K562 (cell line): Measurements from ENCODE around the gene ENKUR. TPM values are rescaled to one million over a fixed set of nuclear protein-coding genes. Genes with fewer than 3 reads are reported as not detected.

Experiments
- ATAC-seq: fragments of 200-7000 bp; cut with Tn5 transposase; 3 replicates; pipeline ENCODE4 v1.9.1; 2020; ENCODE audit warnings: moderate library complexity
- BruUV-seq: library from RNA; stranded (reverse); fragments of 400-500 nt; replicated peaks from 2 replicates; lab custom pipeline; 2021; lab: Mats Ljungman, UMichigan
- CTCF ChIA-PET: fragments of 300-600 bp; formaldehyde crosslinking; extraction: SDS; loops from one replicate; lab custom pipeline; 2021; ENCODE audit warnings: low intra/inter-chr PET ratio; lab: Yijun Ruan, JAX
- POLR2A ChIA-PET: fragments of 300-600, 350-650 bp; sonication (Branson Sonifier 250); formaldehyde crosslinking; extraction: SDS; loops from one replicate; lab custom pipeline; 2021; ENCODE audit warnings: antibody characterized with exemption, inconsistent platforms; lab: Yijun Ruan, JAX
- DNase-seq, 4 experiments: peaks; one replicate each; pipeline versions ENCODE4 v3.0.0 to v3.0.0-alpha.2; 2011 to 2018; ENCODE audit warnings: low spot score in 3 of 4, mixed read lengths in 3 of 4; ENCODE audit errors: extremely low read depth in 1 of 4
- FAIRE-seq: peaks from 2 replicates; lab custom pipeline; 2011; peaks lifted over from hg19 to GRCh38; lab: Jason Lieb, UNC
- H2AFZ ChIP-seq: 2 replicates; pipeline ENCODE4 v1.6.0; 2011; ENCODE audit warnings: low read depth, low read length, control low read depth, inconsistent platforms
- H3K27ac ChIP-seq: fragments of 200-600 bp; 3 replicates; pipeline ENCODE4 v1.8.0; 2011; ENCODE audit warnings: low read depth, mild to moderate bottlenecking, control low read depth, inconsistent platforms, low read length, moderate library complexity, mixed read lengths; ENCODE audit errors: extremely low read depth
- H3K27me3 ChIP-seq, 2 experiments: fragments of 300-600 bp in 1 of 2; 2 replicates in 1 of 2; 3 replicates in 1 of 2; pipeline versions ENCODE4 v1.6.0 to v1.8.0; 2011; ENCODE audit warnings: inconsistent platforms in 2 of 2, low read length in 2 of 2, mild to moderate bottlenecking in 1 of 2, mixed read lengths in 1 of 2, moderate library complexity in 1 of 2; ENCODE audit not compliant: control insufficient read depth in 2 of 2, insufficient read depth in 2 of 2
- H3K36me3 ChIP-seq: fragments of 300-600 bp; 3 replicates; pipeline ENCODE4 v1.8.0; 2011; ENCODE audit warnings: mild to moderate bottlenecking, low read length, inconsistent platforms; ENCODE audit not compliant: control insufficient read depth, insufficient read depth
- H3K4me1 ChIP-seq, 2 experiments: fragments of 200-600 bp in 1 of 2; replicated peaks in 1 of 2; 2 replicates in 1 of 2; 3 replicates in 1 of 2; pipeline versions ENCODE4 v1.5.1 to v1.8.0; 2011; ENCODE audit warnings: inconsistent platforms in 2 of 2, low read length in 2 of 2, mild to moderate bottlenecking in 1 of 2, mixed read lengths in 1 of 2, moderate library complexity in 1 of 2; ENCODE audit not compliant: control insufficient read depth in 2 of 2, insufficient read depth in 2 of 2
- H3K4me2 ChIP-seq: 2 replicates; pipeline ENCODE4 v1.6.1; 2011; ENCODE audit warnings: low read length, control low read depth, inconsistent platforms, mixed read lengths; ENCODE audit not compliant: insufficient read depth
- H3K4me3 ChIP-seq: fragments of 200-600 bp; sonication (generic), shearing (Covaris generic); 2 replicates; pipeline ENCODE4 v1.5.1; 2016; ENCODE audit warnings: control low read depth, inconsistent platforms
- H3K79me2 ChIP-seq: fragments of 200-600 bp; 3 replicates; pipeline ENCODE4 v1.8.0; 2011; ENCODE audit warnings: low read length, inconsistent platforms; ENCODE audit not compliant: control insufficient read depth, insufficient read depth
- H3K9ac ChIP-seq, 2 experiments: 2 replicates each; pipeline versions ENCODE4 v1.6.0 to v1.6.1; 2011; ENCODE audit warnings: low read depth in 2 of 2, low read length in 2 of 2, control low read depth in 1 of 2, inconsistent platforms in 1 of 2, mild to moderate bottlenecking in 1 of 2, mixed read lengths in 1 of 2; ENCODE audit not compliant: insufficient read depth in 1 of 2
- H3K9me1 ChIP-seq: one replicate; pipeline ENCODE4 v1.6.0; 2011; ENCODE audit warnings: inconsistent platforms, mild to moderate bottlenecking, low read length, moderate library complexity; ENCODE audit not compliant: control insufficient read depth, insufficient read depth
- H3K9me3 ChIP-seq: replicated peaks from 2 replicates; pipeline ENCODE4 v1.5.1; 2011; ENCODE audit warnings: low read depth, low read length, inconsistent platforms; ENCODE audit not compliant: control insufficient read depth, insufficient read depth
- H4K20me1 ChIP-seq: replicated peaks from 2 replicates; pipeline ENCODE4 v1.6.1; 2011; ENCODE audit warnings: low read length, inconsistent platforms, mixed read lengths; ENCODE audit not compliant: control insufficient read depth, insufficient read depth
- FOXJ3 ChIP-seq: sonication (generic); formaldehyde crosslinking; IDR thresholded peaks from 2 replicates; pipeline ENCODE4 v1.4.0; 2020; ENCODE audit warnings: mild to moderate bottlenecking, missing genetic modification reagents
- GTF2E2 ChIP-seq: fragments of 200-800 bp; sonication (Bioruptor generic); IDR thresholded peaks from 2 replicates; pipeline ENCODE4 v1.6.1; 2016; ENCODE audit warnings: missing genetic modification characterization, missing compliant biosample characterization
- WGBS: fragments of 100-300 bp; shearing (Covaris generic); methylation state at CpG from one replicate; pipeline ENCODE4 v1.1.6; 2016; ENCODE audit warnings: low coverage, mixed read lengths; ENCODE audit not compliant: insufficient coverage; ENCODE audit errors: missing lambda C conversion rate; 5-methylcytosine and 5-hydroxymethylcytosine counted together
- in situ Hi-C: fragments of 300-500 bp; cut with MboI; formaldehyde crosslinking; loops from 4 replicates; pipeline ENCODE4 v1.15.0; 2018; ENCODE audit warnings: inconsistent platforms, mixed read lengths
- intact Hi-C: fragments of 100-400 bp; cut with micrococcal nuclease; formaldehyde crosslinking; loops from 2 replicates; pipeline ENCODE4 v1.14.2; 2022
- polyA plus RNA-seq, 8 experiments: library from polyadenylated mRNA; depleted of rRNA in 4 of 8; stranded (reverse) in 5 of 8; unstranded in 3 of 8; fragments of >200 nt; fragmentation: Nextera tagmentation in 2 of 8; fragmentation: Illumina TruSeq in 1 of 8; extraction: Ambion mirVana in 2 of 8; extraction: Trizol in 1 of 8; gene quantifications; 2 replicates each; pipeline versions ENCODE4 v1.2.1 to v1.2.3, GENCODE V29; 2011 to 2014; ENCODE audit warnings: inconsistent platforms in 1 of 8, missing spikeins in 1 of 8
- total RNA-seq, 7 experiments: library from RNA; depleted of rRNA in 6 of 7; stranded (reverse); fragments of >200 nt in 6 of 7; fragmentation: Illumina TruSeq in 2 of 7; extraction: Trizol in 2 of 7; gene quantifications; 2 replicates each; pipeline versions ENCODE4 v1.2.1 to v1.2.3, GENCODE V29; 2011 to 2021; ENCODE audit warnings: low replicate concordance in 1 of 7
- TF ChIP-seq, protein P1 (sequence below), 2 experiments: fragments of 450-650 bp in 1 of 2; sonication (generic) in 1 of 2; formaldehyde crosslinking in 1 of 2; IDR thresholded peaks in 1 of 2; conservative IDR thresholded peaks in 1 of 2; 2 replicates each; pipeline versions ENCODE4 v1.6.1 to v1.8.1; 2016 to 2023; ENCODE audit warnings: mild to moderate bottlenecking in 2 of 2, moderate library complexity in 2 of 2, inconsistent platforms in 1 of 2, missing genetic modification reagents in 1 of 2

The ENKUR gene
- total and polyA plus RNA-seq, 9 of the 15 experiments (the other 6 are each of a cell fraction or from before 2014, with no cell fraction given), result 0.06 to 0.46 (median 0.20) TPM

DNA sequence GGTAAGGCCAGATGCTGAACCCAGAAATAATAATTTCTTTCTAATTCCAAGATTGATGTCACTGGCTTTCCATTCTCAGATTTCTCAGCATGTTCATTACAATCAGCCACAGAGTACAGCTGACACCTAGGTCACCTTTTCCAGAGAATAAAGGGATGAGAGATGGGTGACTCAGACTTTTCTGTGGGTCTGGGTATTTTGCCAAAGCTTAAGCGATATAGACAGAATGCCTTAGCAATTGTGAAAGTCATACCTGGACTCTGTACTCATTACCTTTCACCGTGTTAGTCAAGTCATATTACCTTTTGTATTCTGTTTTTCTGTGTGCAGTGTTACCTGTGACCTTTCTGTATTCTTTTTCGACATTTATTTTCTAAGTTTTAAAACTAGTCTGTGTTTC lies 53.0 kb downstream of the ENKUR start (continued):
- TF ChIP-seq, protein P1, sequence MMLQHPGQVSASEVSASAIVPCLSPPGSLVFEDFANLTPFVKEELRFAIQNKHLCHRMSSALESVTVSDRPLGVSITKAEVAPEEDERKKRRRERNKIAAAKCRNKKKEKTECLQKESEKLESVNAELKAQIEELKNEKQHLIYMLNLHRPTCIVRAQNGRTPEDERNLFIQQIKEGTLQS (IDR thresholded peaks at IDR 0.05), result peak; percentile 46
- TF ChIP-seq, protein P1 (CRISPR knock-in tag; conservative IDR thresholded peaks at IDR 0.05), result no peak
- TF ChIP-seq, all 486 proteins: peak for 13

- TF ChIP-seq GTF2E2 (tag) (no peak), FOXJ3 (CRISPR knock-in tag) (no peak)
- H3K9me1 ChIP-seq, result no peaks in the 10 kb centered on the region
- no peak overlapping the region for H3K9ac ChIP-seq
- H3K4me2 ChIP-seq, result no peak overlapping the region
- ChIA-PET CTCF (no interaction called here), POLR2A (interaction anchor here (1.2 kb wide), 1 partner anchor 10 kb away, joined by 3 read pairs; no protein-coding TSS in a partner anchor)
- no TSS peak for BruUV-seq
- in situ Hi-C loops (no loop called here), intact Hi-C loops (no loop called here)
- H3K27ac ChIP-seq, result no peak overlapping the region
- ATAC-seq, result no peak
- H3K4me3 ChIP-seq, result no peak overlapping the region
- H2AFZ ChIP-seq, result no peak overlapping the region; the same call in 1 of the 2 replicates
- peaks cover 0 to 21% of the 10 kb centered on the region in 2 experiments; a peak in 3 of 5 replicates for H3K4me1 ChIP-seq
- H3K27me3 ChIP-seq, result no peaks in the 10 kb centered on the region
- no peak for FAIRE-seq
- 72% methylated on average over 4 of the region's 4 CpGs for WGBS
- no peaks in the 10 kb centered on the region for H3K79me2 ChIP-seq
- no peaks in the 10 kb centered on the region for H4K20me1 ChIP-seq
- no peaks in the 10 kb centered on the region for H3K36me3 ChIP-seq
- DNase-seq, result no peak
- H3K9me3 ChIP-seq, result no peaks in the 10 kb centered on the region
Observed at GRCh38 chr10:24961582-24961981, 54.4 kb downstream of the ENKUR start.
